MM.1S (cell line): ENCODE data around the gene MRE11.

Source experiments
- CTCF ChIP-seq: fragments of 300-600 bp; sonication (generic); IDR thresholded peaks from 2 replicates; pipeline ENCODE4 v1.5.1; 2016; ENCODE audit warnings: antibody characterized with exemption, low read length, mixed read lengths
- EZH2 ChIP-seq: fragments of 300-600 bp; sonication (generic); optimal IDR thresholded peaks from 2 replicates; pipeline ENCODE3; 2017; ENCODE audit warnings: low read depth, mild to moderate bottlenecking, antibody characterized with exemption, low read length, mixed read lengths
- EZH2phosphoT487 ChIP-seq: fragments of 300-600 bp; sonication (generic); IDR thresholded peaks from 2 replicates; pipeline ENCODE4 v1.6.1; 2018; ENCODE audit warnings: antibody characterized with exemption, low read length

- no peak for TF ChIP-seq CTCF
- TF ChIP-seq EZH2phosphoT487: no peak
- TF ChIP-seq EZH2: no peak
Observed at GRCh38 chr11:94401773-94402265, 91.8 kb downstream of the MRE11 start.
